Measurements from ENCODE around the gene MXRA7.
A peak's percentile ranks its signal among the peaks of the same experiment; 100 is the strongest.

MXRA7 gene

GRCh38 chr17:76677406-76677805 lies 33.4 kb downstream of the MXRA7 start:
- DNase-seq (ENCODE audit: low read depth in 2 of 2), result no peak

GRCh38 chr17:76676629-76677028 lies 34.1 kb downstream of the MXRA7 start:
- no peak for DNase-seq (ENCODE audit: low read depth in 2 of 2)

GRCh38 chr17:76675648-76676047 lies 35.1 kb downstream of the MXRA7 start:
- no peak for DNase-seq (ENCODE audit: low read depth in 2 of 2)

GRCh38 chr17:76674600-76674999 lies 36.2 kb downstream of the MXRA7 start:
- DNase-seq (ENCODE audit: low read depth in 2 of 2), result no peak

GRCh38 chr17:76673729-76674128 lies 37.0 kb downstream of the MXRA7 start:
- DNase-seq (ENCODE audit: low read depth in 2 of 2), result no peak

- no peak for DNase-seq (ENCODE audit: low read depth in 2 of 2)
Measured at GRCh38 chr17:76672892-76673291, 37.9 kb downstream of the MXRA7 start.

GRCh38 chr17:76672270-76672851 lies 38.4 kb downstream of the MXRA7 start:
- no peak for DNase-seq (ENCODE audit: low read depth in 2 of 2)

GRCh38 chr17:76671912-76672262 lies 38.9 kb downstream of the MXRA7 start:
- DNase-seq (ENCODE audit: low read depth in 2 of 2), result no peak

- peak; percentile 97 to 99 for DNase-seq (ENCODE audit: low read depth in 2 of 2)
Measured at GRCh38 chr17:76671123-76671911, 39.4 kb downstream of the MXRA7 start.

GRCh38 chr17:76670718-76671122 lies 40.0 kb downstream of the MXRA7 start:
- no peak for DNase-seq (ENCODE audit: low read depth in 2 of 2)

- no peak for DNase-seq (ENCODE audit: low read depth in 2 of 2)
Measured at GRCh38 chr17:76670020-76670717, 40.6 kb downstream of the MXRA7 start.

- no peak for DNase-seq (ENCODE audit: low read depth in 2 of 2)
Measured at GRCh38 chr17:76667786-76668453, 42.8 kb downstream of the MXRA7 start.

- no peak for DNase-seq (ENCODE audit: low read depth in 2 of 2)
Measured at GRCh38 chr17:76667491-76667755, 43.3 kb downstream of the MXRA7 start.

GRCh38 chr17:76660656-76661042 lies 50.1 kb downstream of the MXRA7 start:
- DNase-seq (ENCODE audit: low read depth in 2 of 2), result no peak

GRCh38 chr17:76659928-76660655 lies 50.7 kb downstream of the MXRA7 start:
- DNase-seq (ENCODE audit: low read depth in 2 of 2), result no peak

GRCh38 chr17:76658242-76658662 lies 52.5 kb downstream of the MXRA7 start:
- DNase-seq (ENCODE audit: low read depth in 2 of 2), result no peak

- DNase-seq (ENCODE audit: low read depth in 2 of 2), result no peak
Measured at GRCh38 chr17:76657505-76658241, 53.1 kb downstream of the MXRA7 start.

GRCh38 chr17:76654408-76654807 lies 56.4 kb downstream of the MXRA7 start:
- no peak for DNase-seq (ENCODE audit: low read depth in 2 of 2)

- no peak for DNase-seq (ENCODE audit: low read depth in 2 of 2)
Measured at GRCh38 chr17:76650504-76650903, 60.3 kb downstream of the MXRA7 start.

- no peak for DNase-seq (ENCODE audit: low read depth in 2 of 2)
Measured at GRCh38 chr17:76646712-76647111, 64.1 kb downstream of the MXRA7 start.

GRCh38 chr17:76645481-76645880 lies 65.3 kb downstream of the MXRA7 start:
- DNase-seq (ENCODE audit: low read depth in 2 of 2), result no peak

Data from stimulated activated CD8-positive, alpha-beta memory T cell treated with anti-CD3 and anti-CD28 coated beads, Interleukin-7, amount 100 ng/mL, for 4 hours (primary cell).